Measurements from ENCODE around the gene TTC5. TPM values are rescaled to one million over a fixed set of nuclear protein-coding genes. Genes with fewer than 3 reads are reported as not detected.
"Not testable (repeated sequence)": the region's sequence is repeated elsewhere in the genome, so short reads cannot be mapped to it uniquely, and the experiment has no call there.

TTC5 gene
- total and polyA plus RNA-seq, 2 donors from 2014 or later = 12.3 to 22.3 TPM

DNA sequence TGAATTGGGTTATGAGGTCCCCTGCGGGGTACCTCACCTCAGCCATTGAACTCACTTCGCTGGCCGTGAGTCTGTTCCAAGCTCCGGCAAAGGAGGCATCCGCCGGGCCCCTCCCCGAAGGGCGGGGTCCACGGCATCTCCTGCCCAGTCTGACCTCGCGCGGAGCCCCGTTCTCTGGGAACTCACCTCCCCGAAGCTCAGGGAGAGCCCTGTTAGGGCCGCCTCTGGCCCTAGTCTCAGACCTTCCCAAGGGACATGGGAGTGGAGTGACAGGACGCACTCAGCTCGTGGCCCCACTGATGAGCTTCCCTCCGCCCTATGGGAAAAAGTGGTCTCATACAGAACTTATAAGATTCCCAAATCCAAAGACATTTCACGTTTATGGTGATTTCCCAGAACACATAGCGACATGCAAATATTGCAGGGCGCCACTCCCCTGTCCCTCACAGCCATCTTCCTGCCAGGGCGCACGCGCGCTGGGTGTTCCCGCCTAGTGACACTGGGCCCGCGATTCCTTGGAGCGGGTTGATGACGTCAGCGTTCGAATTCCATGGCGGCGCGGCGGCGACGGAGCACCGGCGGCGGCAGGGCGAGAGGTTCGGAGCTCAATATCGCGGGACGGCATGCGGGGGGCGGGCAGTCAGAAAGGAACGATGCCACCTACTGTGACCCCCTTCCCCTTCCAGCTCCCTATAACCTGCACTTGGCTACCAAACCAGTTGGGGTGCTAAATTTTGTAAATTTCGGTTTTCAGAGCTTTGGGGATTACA, 37.5 kb upstream of the TTC5 start, which contains the start of gene PARP2:
PARP2 (plus strand) TSS at position 544 of the 770 bp plus-strand sequence; CDS start at position 551, 7 bp downstream.
- Histone ChIP-seq H3K27ac (ENCODE audit: low read depth in 2 of 2, low read length in 2 of 2) (peak within 1 kb of the TSS; percentile 77 to 97), H3K9ac (ENCODE audit: low read length in 3 of 3) (peak within 1 kb of the TSS; percentile 85 to 99 (median 95)), H3K4me1 (ENCODE audit: control insufficient read depth in 2 of 3, insufficient read depth in 2 of 3, low read depth in 1 of 3, low read length in 3 of 3) (peaks cover 0 to 3% (median 0%) of the 10 kb centered on the region in 3 donors), H3K4me3 (ENCODE audit: low read length in 3 of 3) (peak within 1 kb of the TSS; percentile 97 to 99 (median 97)), H3K27me3 (ENCODE audit: control insufficient read depth, insufficient read depth, low read length) (no peaks in the 10 kb centered on the region), H3K36me3 (ENCODE audit: control insufficient read depth in 2 of 3, insufficient read depth in 3 of 3, low read length in 3 of 3) (peaks cover 4 to 10% (median 6%) of the 10 kb centered on the region in 3 donors), H3K9me3 (ENCODE audit: control insufficient read depth in 2 of 3, insufficient read depth in 1 of 3, low read length in 3 of 3) (no peaks in the 10 kb centered on the region)
- DNase-seq (peak; percentile 98 to 100 (median 99)), FAIRE-seq (peak; percentile 98)
- TF ChIP-seq, protein P1, sequence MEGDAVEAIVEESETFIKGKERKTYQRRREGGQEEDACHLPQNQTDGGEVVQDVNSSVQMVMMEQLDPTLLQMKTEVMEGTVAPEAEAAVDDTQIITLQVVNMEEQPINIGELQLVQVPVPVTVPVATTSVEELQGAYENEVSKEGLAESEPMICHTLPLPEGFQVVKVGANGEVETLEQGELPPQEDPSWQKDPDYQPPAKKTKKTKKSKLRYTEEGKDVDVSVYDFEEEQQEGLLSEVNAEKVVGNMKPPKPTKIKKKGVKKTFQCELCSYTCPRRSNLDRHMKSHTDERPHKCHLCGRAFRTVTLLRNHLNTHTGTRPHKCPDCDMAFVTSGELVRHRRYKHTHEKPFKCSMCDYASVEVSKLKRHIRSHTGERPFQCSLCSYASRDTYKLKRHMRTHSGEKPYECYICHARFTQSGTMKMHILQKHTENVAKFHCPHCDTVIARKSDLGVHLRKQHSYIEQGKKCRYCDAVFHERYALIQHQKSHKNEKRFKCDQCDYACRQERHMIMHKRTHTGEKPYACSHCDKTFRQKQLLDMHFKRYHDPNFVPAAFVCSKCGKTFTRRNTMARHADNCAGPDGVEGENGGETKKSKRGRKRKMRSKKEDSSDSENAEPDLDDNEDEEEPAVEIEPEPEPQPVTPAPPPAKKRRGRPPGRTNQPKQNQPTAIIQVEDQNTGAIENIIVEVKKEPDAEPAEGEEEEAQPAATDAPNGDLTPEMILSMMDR (IDR thresholded peaks at IDR 0.05; ENCODE audit: borderline replicate concordance, extremely low read depth, insufficient read depth) = no peak
- intact Hi-C loops (cut with DNase I) = no loop called here

DNA sequence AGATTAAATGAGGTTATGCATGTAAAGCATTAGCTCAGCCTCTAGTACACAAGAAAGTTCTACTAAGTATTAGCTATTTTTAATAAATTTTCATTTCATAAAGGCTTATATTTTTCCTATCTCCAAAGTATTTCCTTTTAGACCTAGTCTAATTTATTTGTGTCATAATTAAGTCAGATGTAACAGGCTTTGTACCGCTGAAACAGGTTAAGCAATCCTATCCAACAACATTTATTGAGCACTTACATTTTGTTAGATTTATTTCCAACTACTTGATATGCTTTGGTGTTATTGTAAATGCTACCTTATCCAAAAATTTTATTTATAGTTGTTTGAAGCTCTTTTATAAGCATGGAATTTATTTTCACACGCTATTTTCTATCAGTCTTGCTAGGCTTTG, 35.9 kb upstream of the TTC5 start:
- TF ChIP-seq, protein P1 (IDR thresholded peaks at IDR 0.05; ENCODE audit: borderline replicate concordance, extremely low read depth, insufficient read depth) = no peak
- FAIRE-seq (no peak), DNase-seq (no peak)
- peak overlapping the region in 1 of 3 donors; percentile 97 for H3K4me3 ChIP-seq (ENCODE audit: low read length in 3 of 3)
- peaks cover 4 to 10% (median 6%) of the 10 kb centered on the region in 3 donors for H3K36me3 ChIP-seq (ENCODE audit: control insufficient read depth in 2 of 3, insufficient read depth in 3 of 3, low read length in 3 of 3)
- H3K9me3 ChIP-seq (ENCODE audit: control insufficient read depth in 2 of 3, insufficient read depth in 1 of 3, low read length in 3 of 3) = no peaks in the 10 kb centered on the region
- H3K27ac ChIP-seq (ENCODE audit: low read depth in 2 of 2, low read length in 2 of 2) = no peak overlapping the region
- peak overlapping the region in 1 of 3 donors; percentile 87 for H3K9ac ChIP-seq (ENCODE audit: low read length in 3 of 3)
- H3K27me3 ChIP-seq (ENCODE audit: control insufficient read depth, insufficient read depth, low read length) = no peaks in the 10 kb centered on the region
- H3K4me1 ChIP-seq (ENCODE audit: control insufficient read depth in 2 of 3, insufficient read depth in 2 of 3, low read depth in 1 of 3, low read length in 3 of 3) = peaks cover 0 to 3% (median 0%) of the 10 kb centered on the region in 3 donors
- intact Hi-C loops (cut with DNase I) = no loop called here

DNA sequence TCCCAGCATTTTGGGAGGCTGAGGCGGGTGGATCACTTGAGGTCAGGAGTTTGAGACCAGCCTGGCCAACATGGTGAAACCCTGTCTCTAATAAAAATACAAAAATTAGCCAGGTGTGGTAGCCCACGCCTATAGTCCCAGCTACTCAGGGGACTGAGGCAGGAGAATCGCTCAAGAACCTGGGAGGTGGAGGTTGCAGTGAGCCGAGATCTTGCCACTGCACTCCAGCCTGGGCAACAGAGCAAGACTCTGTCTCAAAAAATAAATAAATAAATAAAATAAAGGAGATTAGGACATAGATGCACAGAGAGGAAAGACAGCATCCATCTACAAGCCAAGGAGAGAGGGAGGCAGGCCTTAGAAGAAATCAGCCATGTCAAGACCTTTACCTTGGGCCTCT, 35.3 kb upstream of the TTC5 start:
- DNase-seq; H3K4me3 ChIP-seq (ENCODE audit: low read length in 3 of 3); H3K9ac ChIP-seq (ENCODE audit: low read length in 3 of 3); H3K4me1 ChIP-seq (ENCODE audit: control insufficient read depth in 2 of 3, insufficient read depth in 2 of 3, low read depth in 1 of 3, low read length in 3 of 3); H3K9me3 ChIP-seq (ENCODE audit: control insufficient read depth in 2 of 3, insufficient read depth in 1 of 3, low read length in 3 of 3); intact Hi-C loops (cut with DNase I); H3K27ac ChIP-seq (ENCODE audit: low read depth in 2 of 2, low read length in 2 of 2); H3K27me3 ChIP-seq (ENCODE audit: control insufficient read depth, insufficient read depth, low read length); FAIRE-seq: not testable (repeated sequence)
- H3K36me3 ChIP-seq (ENCODE audit: control insufficient read depth in 2 of 3, insufficient read depth in 3 of 3, low read length in 3 of 3) = peaks cover 4 to 10% (median 6%) of the 10 kb centered on the region in 3 donors

DNA sequence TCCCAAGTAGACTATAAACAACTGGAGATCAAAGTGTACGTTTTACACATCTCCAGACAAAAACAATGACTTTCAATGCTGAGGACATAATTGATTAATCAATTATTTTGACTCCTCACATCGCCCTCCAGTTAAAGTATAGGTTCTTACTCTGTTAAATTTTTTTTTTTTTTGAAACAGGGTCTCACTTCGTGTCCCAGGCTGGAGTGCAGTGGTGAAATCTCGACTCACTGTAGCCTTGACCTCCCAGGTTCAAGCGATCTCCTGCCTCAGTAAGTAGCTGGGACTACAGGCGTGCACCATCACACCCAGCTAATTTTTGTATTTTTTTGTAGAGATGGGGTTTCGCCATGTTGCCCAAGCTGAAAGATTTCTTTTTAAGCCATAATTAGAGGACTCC, 28.3 kb upstream of the TTC5 start:
- DNase-seq = no peak
- intact Hi-C loops (cut with DNase I) = loop anchor here (10.0 kb wide), 1 partner anchor 351 kb away; the partner anchor contains the start of genes ANG and RNASE4

More for the DNA sequence above, 28.3 kb upstream of the TTC5 start:
- TF ChIP-seq, protein P1 (IDR thresholded peaks at IDR 0.05; ENCODE audit: borderline replicate concordance, extremely low read depth, insufficient read depth) = no peak
- Histone ChIP-seq H3K4me1 (ENCODE audit: control insufficient read depth in 2 of 3, insufficient read depth in 2 of 3, low read depth in 1 of 3, low read length in 3 of 3) (peaks cover 0 to 4% (median under 1%) of the 10 kb centered on the region in 3 donors), H3K36me3 (ENCODE audit: control insufficient read depth in 2 of 3, insufficient read depth in 3 of 3, low read length in 3 of 3) (no peaks in the 10 kb centered on the region), H3K9me3 (ENCODE audit: control insufficient read depth in 2 of 3, insufficient read depth in 1 of 3, low read length in 3 of 3) (no peaks in the 10 kb centered on the region), H3K27ac (ENCODE audit: low read depth in 2 of 2, low read length in 2 of 2) (peak overlapping the region; percentile 80 to 87), H3K4me3 (ENCODE audit: low read length in 3 of 3) (no peak overlapping the region), H3K9ac (ENCODE audit: low read length in 3 of 3) (peak overlapping the region in 1 of 3 donors; percentile 82), H3K27me3 (ENCODE audit: control insufficient read depth, insufficient read depth, low read length) (no peaks in the 10 kb centered on the region)
- FAIRE-seq = no peak

Data from kidney (tissue), 14 donors.